ENCODE measurements around the gene UGT1A7.

UGT1A7 gene

GRCh38 chr2:233780771-233781170 is 99.1 kb downstream of the UGT1A7 start:
- TF ChIP-seq CTCF (IDR thresholded peaks at IDR 0.05; ENCODE audit: insufficient read depth, low read length, poor library complexity, severe bottlenecking): no peak
- Histone ChIP-seq H3K36me3 (ENCODE audit: control insufficient read depth, insufficient read depth, low read length) (no peaks in the 10 kb centered on the region), H3K4me3 (replicated peaks; ENCODE audit: low read depth, low read length) (no peak overlapping the region), H3K27me3 (replicated peaks; ENCODE audit: control insufficient read depth, insufficient read depth, low read length) (no peaks in the 10 kb centered on the region)
- no peak for DNase-seq (ENCODE audit: extremely low read depth, insufficient read length)

GRCh38 chr2:233789554-233789953 is 107.9 kb downstream of the UGT1A7 start:
- TF ChIP-seq CTCF (IDR thresholded peaks at IDR 0.05; ENCODE audit: insufficient read depth, low read length, poor library complexity, severe bottlenecking): no peak
- Histone ChIP-seq H3K36me3 (ENCODE audit: control insufficient read depth, insufficient read depth, low read length) (no peaks in the 10 kb centered on the region), H3K4me3 (replicated peaks; ENCODE audit: low read depth, low read length) (no peak overlapping the region), H3K27me3 (replicated peaks; ENCODE audit: control insufficient read depth, insufficient read depth, low read length) (no peaks in the 10 kb centered on the region)
- no peak for DNase-seq (ENCODE audit: extremely low read depth, insufficient read length)

- H3K27me3 ChIP-seq (replicated peaks; ENCODE audit: control insufficient read depth, insufficient read depth, low read length): no peaks in the 10 kb centered on the region
- no peak overlapping the region for H3K4me3 ChIP-seq (replicated peaks; ENCODE audit: low read depth, low read length)
- no peaks in the 10 kb centered on the region for H3K36me3 ChIP-seq (ENCODE audit: control insufficient read depth, insufficient read depth, low read length)
- TF ChIP-seq CTCF (IDR thresholded peaks at IDR 0.05; ENCODE audit: insufficient read depth, low read length, poor library complexity, severe bottlenecking): no peak
- DNase-seq (ENCODE audit: extremely low read depth, insufficient read length): no peak
Measured at GRCh38 chr2:233791151-233791882, 109.6 kb downstream of the UGT1A7 start.

GRCh38 chr2:233791883-233792329 is 110.2 kb downstream of the UGT1A7 start:
- Histone ChIP-seq H3K27me3 (replicated peaks; ENCODE audit: control insufficient read depth, insufficient read depth, low read length) (no peaks in the 10 kb centered on the region; the same call in 1 of the 2 replicates), H3K4me3 (replicated peaks; ENCODE audit: low read depth, low read length) (no peak overlapping the region), H3K36me3 (ENCODE audit: control insufficient read depth, insufficient read depth, low read length) (no peaks in the 10 kb centered on the region)
- no peak for DNase-seq (ENCODE audit: extremely low read depth, insufficient read length)
- no peak for TF ChIP-seq CTCF (IDR thresholded peaks at IDR 0.05; ENCODE audit: insufficient read depth, low read length, poor library complexity, severe bottlenecking)

- Histone ChIP-seq H3K36me3 (ENCODE audit: control insufficient read depth, insufficient read depth, low read length) (no peaks in the 10 kb centered on the region), H3K4me3 (replicated peaks; ENCODE audit: low read depth, low read length) (no peak overlapping the region), H3K27me3 (replicated peaks; ENCODE audit: control insufficient read depth, insufficient read depth, low read length) (no peaks in the 10 kb centered on the region; the same call in 1 of the 2 replicates)
- TF ChIP-seq CTCF (IDR thresholded peaks at IDR 0.05; ENCODE audit: insufficient read depth, low read length, poor library complexity, severe bottlenecking): no peak
- no peak for DNase-seq (ENCODE audit: extremely low read depth, insufficient read length)
Measured at GRCh38 chr2:233792720-233793119, 111.0 kb downstream of the UGT1A7 start.
